Hepatocyte (in vitro differentiated cells): ENCODE data around the gene PLPP4.

ENCODE experiments used
- EZH2phosphoT487 ChIP-seq: fragments of 200-600 bp; sonication (generic); IDR thresholded peaks from one replicate; pipeline ENCODE4 v1.6.1; 2018; ENCODE audit warnings: antibody characterized with exemption, mild to moderate bottlenecking, low read depth, moderate library complexity; ENCODE audit not compliant: unreplicated experiment, severe bottlenecking
- TF ChIP-seq, protein P1 (sequence below): fragments of 200-600 bp; sonication (generic); IDR thresholded peaks from 2 replicates; pipeline ENCODE4 v1.5.1; 2016; ENCODE audit warnings: antibody characterized with exemption, mild to moderate bottlenecking; ENCODE audit not compliant: poor library complexity

DNA sequence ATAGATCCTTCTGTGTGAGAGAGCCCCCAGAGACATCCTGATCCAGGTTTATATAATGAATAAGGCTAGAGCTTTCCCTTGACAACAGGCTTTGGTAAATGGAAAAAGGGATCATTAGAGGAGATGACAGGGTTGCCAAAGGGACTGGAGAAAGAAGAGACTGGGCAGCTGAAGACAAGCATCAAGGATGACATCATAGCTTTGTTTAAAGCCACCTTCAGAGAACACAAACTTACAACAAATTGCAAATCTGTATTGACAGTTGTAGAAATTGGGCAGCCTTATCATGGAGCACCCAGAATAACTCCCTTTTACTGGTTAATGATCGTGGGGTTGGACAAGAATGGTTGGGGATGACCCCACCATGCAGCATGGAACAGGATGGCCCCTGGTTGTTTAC, 3.7 kb upstream of the PLPP4 start:
- TF ChIP-seq, protein P1, sequence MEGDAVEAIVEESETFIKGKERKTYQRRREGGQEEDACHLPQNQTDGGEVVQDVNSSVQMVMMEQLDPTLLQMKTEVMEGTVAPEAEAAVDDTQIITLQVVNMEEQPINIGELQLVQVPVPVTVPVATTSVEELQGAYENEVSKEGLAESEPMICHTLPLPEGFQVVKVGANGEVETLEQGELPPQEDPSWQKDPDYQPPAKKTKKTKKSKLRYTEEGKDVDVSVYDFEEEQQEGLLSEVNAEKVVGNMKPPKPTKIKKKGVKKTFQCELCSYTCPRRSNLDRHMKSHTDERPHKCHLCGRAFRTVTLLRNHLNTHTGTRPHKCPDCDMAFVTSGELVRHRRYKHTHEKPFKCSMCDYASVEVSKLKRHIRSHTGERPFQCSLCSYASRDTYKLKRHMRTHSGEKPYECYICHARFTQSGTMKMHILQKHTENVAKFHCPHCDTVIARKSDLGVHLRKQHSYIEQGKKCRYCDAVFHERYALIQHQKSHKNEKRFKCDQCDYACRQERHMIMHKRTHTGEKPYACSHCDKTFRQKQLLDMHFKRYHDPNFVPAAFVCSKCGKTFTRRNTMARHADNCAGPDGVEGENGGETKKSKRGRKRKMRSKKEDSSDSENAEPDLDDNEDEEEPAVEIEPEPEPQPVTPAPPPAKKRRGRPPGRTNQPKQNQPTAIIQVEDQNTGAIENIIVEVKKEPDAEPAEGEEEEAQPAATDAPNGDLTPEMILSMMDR, result no peak
- no peak for TF ChIP-seq EZH2phosphoT487
